OCI-LY7 (cell line): ENCODE measurements around the gene ACBD6.

Source experiments
- CTCF ChIP-seq: fragments of 200-600 bp; sonication (generic); conservative IDR thresholded peaks from 2 replicates; pipeline ENCODE4 v1.5.1; 2014; ENCODE audit warnings: mild to moderate bottlenecking, antibody characterized with exemption, low read length, moderate library complexity, mixed read lengths
- EZH2phosphoT487 ChIP-seq: fragments of 200-600 bp; sonication (generic); IDR thresholded peaks from 2 replicates; pipeline ENCODE4 v1.6.1; 2018; ENCODE audit warnings: low read depth, borderline replicate concordance, mild to moderate bottlenecking, mixed run types, antibody characterized with exemption, low read length, moderate library complexity, mixed read lengths

DNA sequence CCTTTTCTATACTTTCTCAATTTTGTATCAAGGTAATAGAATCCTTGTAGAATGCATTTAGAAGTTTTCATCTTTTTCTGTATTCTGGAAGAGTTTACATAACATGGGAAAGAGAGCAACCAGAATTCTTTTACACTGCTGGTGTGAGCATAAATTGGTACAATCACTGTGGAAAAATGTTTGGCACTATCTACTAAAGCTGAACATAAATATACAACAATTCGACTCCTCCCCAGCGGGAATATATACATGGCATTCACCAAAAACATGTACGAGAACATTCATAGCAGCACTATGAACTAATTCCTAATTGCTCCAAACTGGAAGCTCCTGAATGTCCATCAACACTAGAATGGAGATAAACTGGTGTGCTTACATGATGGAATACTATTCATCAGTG is 1.8 kb upstream of the ACBD6 start:
- TF ChIP-seq CTCF (no peak), EZH2phosphoT487 (no peak)
